HG03175 (cell line): ENCODE results near the gene MAD1L1.
"Not testable (repeated sequence)": the region's sequence is repeated elsewhere in the genome, so short reads cannot be mapped to it uniquely, and the experiment has no call there.

Source experiments
- ATAC-seq: cut with Tn5 transposase; IDR thresholded peaks from one replicate; pipeline ENCODE4 v1.9.1; 2021; ENCODE audit warnings: mild to moderate bottlenecking, moderate library complexity; ENCODE audit not compliant: unreplicated experiment

Gene MAD1L1

GRCh38 chr7:2008101-2008935, 224.4 kb downstream of the MAD1L1 start:
- no peak for ATAC-seq

- ATAC-seq = no peak
These were observed 225.2 kb downstream of the MAD1L1 start for GRCh38 chr7:2007551-2007950.

- ATAC-seq = no peak
These were observed 225.8 kb downstream of the MAD1L1 start for GRCh38 chr7:2006921-2007381.

- no peak for ATAC-seq
These were observed 226.4 kb downstream of the MAD1L1 start for GRCh38 chr7:2006231-2006771.

- no peak for ATAC-seq
These were observed 227.0 kb downstream of the MAD1L1 start for GRCh38 chr7:2005786-2006185.

- ATAC-seq = no peak
These were observed 227.7 kb downstream of the MAD1L1 start for GRCh38 chr7:2004841-2005725.

GRCh38 chr7:2003931-2004812, 228.6 kb downstream of the MAD1L1 start:
- no peak for ATAC-seq

GRCh38 chr7:2003451-2003930, 229.3 kb downstream of the MAD1L1 start:
- no peak for ATAC-seq

- ATAC-seq = no peak
These were observed 229.9 kb downstream of the MAD1L1 start for GRCh38 chr7:2002561-2003450.

GRCh38 chr7:2001601-2002442, 230.9 kb downstream of the MAD1L1 start:
- no peak for ATAC-seq

GRCh38 chr7:2000746-2001321, 231.9 kb downstream of the MAD1L1 start:
- ATAC-seq = no peak

GRCh38 chr7:2000153-2000687, 232.5 kb downstream of the MAD1L1 start:
- ATAC-seq = no peak

GRCh38 chr7:1999278-1999984, 233.3 kb downstream of the MAD1L1 start:
- ATAC-seq = no peak

GRCh38 chr7:1998146-1998545, 234.6 kb downstream of the MAD1L1 start:
- ATAC-seq = no peak

- no peak for ATAC-seq
These were observed 235.1 kb downstream of the MAD1L1 start for GRCh38 chr7:1997537-1998076.

GRCh38 chr7:1996816-1997215, 235.9 kb downstream of the MAD1L1 start:
- ATAC-seq = no peak

- not testable (repeated sequence) for ATAC-seq
These were observed 236.8 kb downstream of the MAD1L1 start for GRCh38 chr7:1995911-1996420.
